ENCODE measurements around the gene RAPGEF5. TPM values are rescaled to one million over a fixed set of nuclear protein-coding genes. Genes with fewer than 3 reads are reported as not detected.

RAPGEF5 gene
- total RNA-seq, 1 donor from 2014 or later, result 1.1 TPM

DNA sequence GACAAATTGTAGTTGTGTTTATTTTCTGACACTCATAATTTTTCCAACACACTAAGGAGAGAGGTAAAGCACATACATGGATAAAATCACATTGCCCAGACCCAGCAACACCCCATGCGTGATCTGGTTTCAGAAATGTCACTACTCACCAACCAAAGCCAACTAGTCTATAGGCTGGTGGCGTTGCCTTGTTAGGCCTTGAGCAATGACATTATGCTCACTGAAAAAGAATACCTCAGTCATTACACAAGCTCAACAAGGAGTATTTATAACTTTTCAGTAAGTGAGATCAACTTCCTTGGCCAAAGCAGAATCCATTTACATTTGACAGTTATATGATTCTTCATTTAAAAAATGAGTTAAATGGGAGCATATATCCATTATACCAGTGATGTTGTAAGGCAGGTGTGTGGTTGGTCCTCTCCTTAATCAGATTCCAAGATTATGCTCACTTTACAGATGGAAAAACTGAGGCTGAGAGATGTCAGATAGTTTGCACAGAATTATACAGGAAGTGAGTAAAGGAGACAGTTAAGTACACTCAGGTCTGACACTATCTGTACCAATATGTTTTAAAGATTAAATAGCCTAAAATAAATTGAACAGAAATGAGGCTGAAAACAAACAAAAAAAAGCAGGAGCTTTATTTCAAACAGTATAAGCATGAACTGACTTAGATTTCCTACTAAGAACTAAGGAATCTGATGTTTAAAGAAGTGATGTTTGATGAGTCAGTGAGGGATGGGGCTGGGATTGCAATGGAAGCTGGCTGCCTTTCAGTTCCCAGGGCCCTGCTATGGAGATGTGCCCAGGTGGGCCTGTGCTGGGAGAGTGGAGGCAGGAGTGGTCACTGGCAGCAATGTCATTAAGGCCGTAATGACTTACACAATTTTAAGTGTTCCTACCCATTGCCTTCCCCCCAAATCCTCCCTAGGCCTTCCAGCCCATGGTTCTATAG, 118.3 kb downstream of the RAPGEF5 start:
- H3K27me3 ChIP-seq (ENCODE audit: control insufficient read depth, insufficient read depth, low read length), result no peaks in the 10 kb centered on the region
- TF ChIP-seq, protein P1, sequence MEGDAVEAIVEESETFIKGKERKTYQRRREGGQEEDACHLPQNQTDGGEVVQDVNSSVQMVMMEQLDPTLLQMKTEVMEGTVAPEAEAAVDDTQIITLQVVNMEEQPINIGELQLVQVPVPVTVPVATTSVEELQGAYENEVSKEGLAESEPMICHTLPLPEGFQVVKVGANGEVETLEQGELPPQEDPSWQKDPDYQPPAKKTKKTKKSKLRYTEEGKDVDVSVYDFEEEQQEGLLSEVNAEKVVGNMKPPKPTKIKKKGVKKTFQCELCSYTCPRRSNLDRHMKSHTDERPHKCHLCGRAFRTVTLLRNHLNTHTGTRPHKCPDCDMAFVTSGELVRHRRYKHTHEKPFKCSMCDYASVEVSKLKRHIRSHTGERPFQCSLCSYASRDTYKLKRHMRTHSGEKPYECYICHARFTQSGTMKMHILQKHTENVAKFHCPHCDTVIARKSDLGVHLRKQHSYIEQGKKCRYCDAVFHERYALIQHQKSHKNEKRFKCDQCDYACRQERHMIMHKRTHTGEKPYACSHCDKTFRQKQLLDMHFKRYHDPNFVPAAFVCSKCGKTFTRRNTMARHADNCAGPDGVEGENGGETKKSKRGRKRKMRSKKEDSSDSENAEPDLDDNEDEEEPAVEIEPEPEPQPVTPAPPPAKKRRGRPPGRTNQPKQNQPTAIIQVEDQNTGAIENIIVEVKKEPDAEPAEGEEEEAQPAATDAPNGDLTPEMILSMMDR (IDR thresholded peaks at IDR 0.05; ENCODE audit: insufficient read depth, low read length, poor library complexity, severe bottlenecking), result no peak
- no peaks in the 10 kb centered on the region for H3K36me3 ChIP-seq (ENCODE audit: control insufficient read depth, insufficient read depth, low read length)
- no peak overlapping the region for H3K4me3 ChIP-seq (ENCODE audit: low read depth, low read length)
- DNase-seq (ENCODE audit: low read depth), result no peak

DNA sequence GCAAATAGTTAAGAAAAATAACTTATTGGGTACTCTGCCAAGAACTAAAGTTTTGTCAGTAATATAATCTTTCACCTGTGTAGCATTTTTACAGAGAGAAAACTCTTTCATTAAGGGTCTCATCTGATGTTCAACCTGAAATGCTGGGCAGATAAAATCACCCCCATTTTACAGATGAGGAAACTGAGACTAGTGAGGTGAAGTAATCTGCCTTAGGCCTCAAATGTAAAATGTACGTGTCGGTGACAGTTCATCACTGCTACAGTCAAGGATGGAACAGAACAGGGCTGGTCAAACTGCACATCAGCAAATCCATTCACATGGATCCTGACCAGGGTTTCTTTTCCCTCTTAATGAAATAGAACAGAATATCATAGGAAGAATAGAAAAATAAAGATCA, 121.8 kb downstream of the RAPGEF5 start:
- TF ChIP-seq, protein P1 (IDR thresholded peaks at IDR 0.05; ENCODE audit: insufficient read depth, low read length, poor library complexity, severe bottlenecking), result no peak
- Histone ChIP-seq H3K4me3 (ENCODE audit: low read depth, low read length) (no peak overlapping the region), H3K27me3 (ENCODE audit: control insufficient read depth, insufficient read depth, low read length) (no peaks in the 10 kb centered on the region), H3K36me3 (ENCODE audit: control insufficient read depth, insufficient read depth, low read length) (no peaks in the 10 kb centered on the region)
- no peak for DNase-seq (ENCODE audit: low read depth)

DNA sequence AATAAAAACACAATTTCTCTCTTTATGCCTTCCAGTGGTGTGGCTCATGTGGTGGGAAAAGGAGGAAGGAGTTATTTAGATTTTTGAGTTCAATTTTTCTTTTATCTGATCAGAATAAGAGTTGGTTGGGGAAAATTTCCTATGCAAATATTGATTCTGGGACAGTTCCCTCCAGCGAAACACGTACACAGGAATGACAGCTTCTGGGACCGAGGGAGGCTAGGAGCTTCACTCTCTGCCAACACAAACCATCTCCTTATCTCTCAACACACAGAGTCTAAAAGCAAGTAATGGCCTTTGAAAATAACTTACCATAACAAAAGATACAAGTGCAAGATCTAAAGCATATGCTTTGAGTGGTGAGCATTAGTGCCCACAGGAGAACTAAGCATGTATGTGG, 122.7 kb downstream of the RAPGEF5 start:
- TF ChIP-seq, protein P1 (IDR thresholded peaks at IDR 0.05; ENCODE audit: insufficient read depth, low read length, poor library complexity, severe bottlenecking), result no peak
- Histone ChIP-seq H3K4me3 (ENCODE audit: low read depth, low read length) (no peak overlapping the region), H3K36me3 (ENCODE audit: control insufficient read depth, insufficient read depth, low read length) (no peaks in the 10 kb centered on the region), H3K27me3 (ENCODE audit: control insufficient read depth, insufficient read depth, low read length) (no peaks in the 10 kb centered on the region)
- no peak for DNase-seq (ENCODE audit: low read depth)

DNA sequence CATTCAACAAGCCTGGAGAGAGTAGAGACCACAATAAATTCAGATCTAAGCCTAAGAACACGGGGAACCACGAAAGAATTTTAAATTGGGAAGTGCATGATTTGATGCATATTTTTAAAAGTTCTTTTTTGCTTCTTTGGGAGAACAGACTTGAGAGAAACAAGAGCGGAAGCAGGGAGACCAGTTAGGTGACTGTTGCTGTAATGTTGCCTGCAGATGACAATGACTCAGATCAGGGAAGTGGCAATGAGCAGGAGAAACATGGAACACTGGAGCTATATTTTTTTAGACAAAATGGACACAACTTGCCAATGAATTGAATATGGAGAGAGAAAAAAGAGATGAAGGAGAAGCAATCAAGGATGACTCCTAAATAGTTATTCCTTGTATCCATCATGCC, 125.1 kb downstream of the RAPGEF5 start:
- no peak overlapping the region for H3K4me3 ChIP-seq (ENCODE audit: low read depth, low read length)
- no peak for DNase-seq (ENCODE audit: low read depth)
- H3K27me3 ChIP-seq (ENCODE audit: control insufficient read depth, insufficient read depth, low read length), result no peaks in the 10 kb centered on the region
- TF ChIP-seq, protein P1 (IDR thresholded peaks at IDR 0.05; ENCODE audit: insufficient read depth, low read length, poor library complexity, severe bottlenecking), result no peak
- no peaks in the 10 kb centered on the region for H3K36me3 ChIP-seq (ENCODE audit: control insufficient read depth, insufficient read depth, low read length)

DNA sequence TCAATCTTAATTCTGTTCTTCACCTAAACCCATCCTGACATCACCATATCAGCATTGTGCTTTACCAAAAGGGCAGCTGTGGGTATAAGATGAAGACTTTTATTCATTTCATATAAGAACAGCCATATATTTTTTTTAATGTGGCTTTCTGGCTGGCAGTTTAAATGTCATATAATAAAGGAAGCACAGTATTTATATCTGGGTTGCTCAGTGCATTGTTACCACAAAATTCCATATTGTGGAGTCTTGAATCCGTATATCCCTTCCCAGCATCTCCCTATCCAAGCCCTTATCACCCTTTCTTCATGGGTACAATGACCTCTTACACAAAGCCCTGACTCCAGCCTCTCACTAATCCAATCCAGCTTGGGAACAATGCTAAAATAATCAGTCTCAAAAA, 125.8 kb downstream of the RAPGEF5 start:
- Histone ChIP-seq H3K36me3 (ENCODE audit: control insufficient read depth, insufficient read depth, low read length) (no peaks in the 10 kb centered on the region), H3K4me3 (ENCODE audit: low read depth, low read length) (no peak overlapping the region), H3K27me3 (ENCODE audit: control insufficient read depth, insufficient read depth, low read length) (no peaks in the 10 kb centered on the region)
- DNase-seq (ENCODE audit: low read depth), result no peak
- TF ChIP-seq, protein P1 (IDR thresholded peaks at IDR 0.05; ENCODE audit: insufficient read depth, low read length, poor library complexity, severe bottlenecking), result no peak
